GM18868 (cell line): ENCODE data around the gene PCDHGB7.
"Not testable (repeated sequence)": the region's sequence is repeated elsewhere in the genome, so short reads cannot be mapped to it uniquely, and the experiment has no call there.

ENCODE experiments used
- ATAC-seq: cut with Tn5 transposase; IDR thresholded peaks from one replicate; pipeline ENCODE4 v1.9.1; 2021; ENCODE audit warnings: mild to moderate bottlenecking, moderate library complexity; ENCODE audit not compliant: unreplicated experiment

The PCDHGB7 gene

DNA sequence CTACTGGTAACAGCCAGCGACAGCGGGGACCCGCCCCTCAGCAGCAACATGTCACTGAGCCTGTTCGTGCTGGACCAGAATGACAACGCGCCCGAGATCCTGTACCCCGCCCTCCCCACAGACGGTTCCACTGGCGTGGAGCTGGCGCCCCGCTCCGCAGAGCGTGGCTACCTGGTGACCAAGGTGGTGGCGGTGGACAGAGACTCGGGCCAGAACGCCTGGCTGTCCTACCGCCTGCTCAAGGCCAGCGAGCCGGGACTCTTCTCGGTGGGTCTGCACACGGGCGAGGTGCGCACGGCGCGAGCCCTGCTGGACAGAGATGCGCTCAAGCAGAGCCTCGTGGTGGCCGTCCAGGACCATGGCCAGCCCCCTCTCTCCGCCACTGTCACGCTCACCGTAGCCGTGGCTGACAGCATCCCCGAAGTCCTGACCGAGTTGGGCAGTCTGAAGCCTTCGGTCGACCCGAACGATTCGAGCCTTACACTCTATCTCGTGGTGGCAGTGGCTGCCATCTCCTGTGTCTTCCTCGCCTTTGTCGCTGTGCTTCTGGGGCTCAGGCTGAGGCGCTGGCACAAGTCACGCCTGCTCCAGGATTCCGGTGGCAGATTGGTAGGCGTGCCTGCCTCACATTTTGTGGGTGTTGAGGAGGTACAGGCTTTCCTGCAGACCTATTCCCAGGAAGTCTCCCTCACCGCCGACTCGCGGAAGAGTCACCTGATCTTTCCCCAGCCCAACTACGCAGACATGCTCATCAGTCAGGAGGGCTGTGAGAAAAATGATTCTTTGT is 22.9 kb upstream of the PCDHGB7 start:
- ATAC-seq = not testable (repeated sequence)

DNA sequence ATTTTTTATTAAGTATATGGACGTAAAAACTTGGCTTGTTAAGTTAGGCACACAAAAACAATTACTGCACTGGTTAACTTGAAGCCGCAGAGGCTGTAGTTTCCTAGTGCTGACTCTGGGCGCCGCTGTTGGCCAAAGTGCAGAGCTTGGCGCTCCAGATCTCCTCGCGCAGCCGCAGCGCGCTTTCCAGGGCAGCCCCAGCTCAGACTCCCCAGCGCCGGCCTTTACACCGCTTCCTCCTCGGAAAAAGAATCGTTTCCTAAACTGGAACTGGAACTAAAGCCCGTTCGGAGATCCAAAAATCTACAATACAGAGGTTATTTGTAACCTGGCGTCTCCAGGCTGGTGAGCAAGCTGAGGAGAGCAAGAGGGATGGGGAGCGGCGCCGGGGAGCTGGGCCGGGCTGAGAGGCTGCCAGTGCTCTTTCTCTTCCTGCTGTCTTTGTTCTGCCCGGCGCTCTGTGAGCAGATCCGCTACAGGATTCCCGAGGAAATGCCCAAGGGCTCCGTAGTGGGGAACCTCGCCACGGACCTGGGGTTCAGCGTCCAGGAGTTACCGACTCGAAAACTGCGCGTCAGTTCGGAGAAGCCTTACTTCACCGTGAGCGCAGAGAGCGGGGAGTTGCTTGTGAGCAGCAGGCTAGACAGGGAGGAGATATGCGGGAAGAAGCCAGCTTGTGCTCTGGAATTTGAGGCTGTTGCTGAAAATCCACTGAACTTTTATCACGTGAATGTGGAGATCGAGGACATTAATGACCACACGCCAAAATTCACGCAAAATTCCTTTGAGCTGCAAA is 19.5 kb upstream of the PCDHGB7 start, which contains the start of gene PCDHGB5:
PCDHGB5 (plus strand) TSS at position 192 of the 796 bp plus-strand sequence; CDS start at position 373, 181 bp downstream.
- ATAC-seq = peak; percentile 97

DNA sequence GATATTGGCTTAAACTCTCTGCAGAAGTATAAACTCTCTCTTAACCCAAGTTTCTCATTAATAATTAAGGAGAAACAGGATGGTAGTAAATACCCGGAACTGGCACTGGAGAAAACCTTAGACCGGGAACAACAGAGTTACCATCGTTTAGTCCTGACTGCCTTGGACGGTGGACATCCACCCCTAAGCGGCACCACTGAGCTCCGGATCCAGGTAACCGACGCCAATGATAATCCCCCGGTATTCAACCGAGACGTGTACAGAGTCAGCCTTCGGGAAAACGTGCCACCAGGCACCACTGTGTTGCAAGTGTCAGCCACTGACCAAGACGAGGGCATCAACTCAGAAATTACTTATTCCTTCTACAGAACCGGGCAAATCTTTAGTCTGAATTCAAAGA is 18.9 kb upstream of the PCDHGB7 start:
- no peak for ATAC-seq

DNA sequence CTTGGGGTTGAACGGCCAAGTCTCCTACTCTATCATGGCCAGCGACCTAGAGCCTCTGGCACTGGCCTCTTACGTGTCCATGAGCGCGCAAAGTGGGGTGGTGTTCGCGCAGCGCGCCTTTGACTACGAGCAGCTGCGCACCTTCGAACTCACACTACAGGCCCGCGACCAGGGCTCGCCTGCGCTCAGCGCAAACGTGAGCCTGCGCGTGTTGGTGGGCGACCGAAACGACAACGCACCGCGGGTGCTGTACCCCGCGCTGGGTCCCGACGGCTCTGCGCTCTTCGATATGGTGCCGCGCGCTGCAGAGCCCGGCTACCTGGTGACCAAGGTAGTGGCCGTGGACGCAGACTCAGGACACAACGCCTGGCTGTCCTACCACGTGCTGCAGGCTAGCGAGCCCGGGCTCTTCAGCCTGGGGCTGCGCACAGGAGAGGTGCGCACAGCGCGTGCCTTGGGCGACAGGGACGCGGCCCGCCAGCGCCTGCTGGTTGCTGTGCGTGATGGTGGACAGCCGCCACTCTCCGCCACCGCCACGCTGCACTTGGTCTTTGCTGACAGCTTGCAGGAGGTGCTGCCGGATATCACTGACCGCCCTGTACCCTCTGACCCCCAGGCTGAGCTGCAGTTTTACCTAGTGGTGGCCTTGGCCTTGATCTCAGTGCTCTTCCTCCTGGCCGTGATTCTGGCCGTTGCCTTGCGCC is 17.8 kb upstream of the PCDHGB7 start:
- no peak for ATAC-seq

DNA sequence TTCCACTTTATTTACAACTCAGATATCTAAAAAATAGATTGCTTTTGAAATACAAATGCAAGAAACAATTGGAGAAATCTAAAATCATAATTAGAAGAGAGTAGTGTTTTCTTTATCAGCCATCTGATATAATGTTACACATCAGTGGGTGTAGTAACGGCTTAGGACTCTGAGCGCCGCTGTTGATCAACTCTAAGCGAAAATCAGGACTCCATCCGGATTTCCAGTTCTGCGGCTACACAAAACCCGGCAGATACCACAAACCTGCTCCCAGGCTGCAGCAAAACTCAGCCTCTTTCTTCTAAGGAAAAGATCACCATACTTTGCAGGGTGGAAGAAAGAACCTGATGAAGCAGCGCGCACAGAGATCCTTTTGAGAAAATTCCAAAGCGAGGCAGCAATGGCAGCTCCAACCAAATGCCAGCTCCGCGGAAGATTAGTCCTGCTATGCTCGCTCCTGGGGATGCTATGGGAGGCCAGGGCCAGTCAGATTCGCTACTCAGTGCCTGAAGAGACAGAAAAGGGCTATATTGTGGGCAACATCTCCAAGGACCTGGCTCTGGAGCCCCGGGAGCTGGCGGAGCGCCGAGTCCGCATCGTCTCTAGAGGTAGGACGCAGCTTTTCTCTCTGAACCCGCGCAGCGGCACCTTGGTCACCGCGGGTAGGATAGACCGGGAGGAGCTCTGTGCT is 14.8 kb upstream of the PCDHGB7 start, which contains the start of gene PCDHGA9:
PCDHGA9 (plus strand) TSS at position 226 of the 691 bp plus-strand sequence; CDS start at position 401, 175 bp downstream.
- ATAC-seq = no peak

DNA sequence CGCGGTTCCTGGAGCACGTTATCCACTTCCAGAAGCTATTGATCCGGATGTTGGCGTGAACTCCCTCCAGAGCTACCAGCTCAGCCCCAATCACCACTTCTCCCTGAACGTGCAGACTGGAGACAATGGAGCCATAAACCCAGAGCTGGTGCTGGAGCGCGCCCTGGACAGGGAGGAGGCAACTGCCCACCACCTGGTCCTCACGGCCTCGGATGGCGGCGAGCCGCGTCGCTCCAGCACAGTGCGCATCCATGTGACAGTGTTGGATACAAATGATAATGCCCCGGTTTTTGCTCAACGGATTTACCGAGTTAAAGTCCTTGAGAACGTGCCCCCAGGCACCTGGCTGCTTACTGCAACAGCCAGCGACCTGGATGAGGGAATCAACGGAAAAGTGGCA is 14.1 kb upstream of the PCDHGB7 start:
- no peak for ATAC-seq

DNA sequence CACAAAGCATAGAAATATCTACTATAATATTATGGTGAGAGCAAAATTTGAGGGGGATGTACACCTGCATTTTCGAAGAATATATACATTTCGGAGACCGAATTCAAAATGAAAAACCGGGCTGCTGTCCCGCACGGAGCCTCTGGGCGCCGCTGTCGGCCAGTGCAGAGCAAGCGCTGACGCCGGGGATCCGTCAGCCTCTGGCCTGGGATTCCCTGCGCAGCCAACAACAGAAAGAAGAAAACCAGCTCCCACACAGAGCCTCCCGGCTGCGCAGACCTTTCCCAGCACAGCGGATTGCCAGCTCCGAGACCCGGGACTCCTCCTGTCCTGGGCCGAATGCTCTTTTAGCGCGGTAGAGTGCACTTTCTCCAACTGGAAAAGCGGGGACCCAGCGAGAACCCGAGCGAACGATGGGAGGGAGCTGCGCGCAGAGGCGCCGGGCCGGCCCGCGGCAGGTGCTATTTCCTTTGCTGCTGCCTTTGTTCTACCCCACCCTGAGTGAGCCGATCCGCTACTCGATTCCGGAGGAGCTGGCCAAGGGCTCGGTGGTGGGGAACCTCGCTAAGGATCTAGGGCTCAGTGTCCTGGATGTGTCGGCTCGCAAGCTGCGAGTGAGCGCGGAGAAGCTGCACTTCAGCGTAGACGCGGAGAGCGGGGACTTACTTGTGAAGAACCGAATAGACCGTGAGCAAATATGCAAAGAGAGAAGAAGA is 9.5 kb upstream of the PCDHGB7 start, which contains the start of gene PCDHGB6:
PCDHGB6 (plus strand) TSS at position 232 of the 716 bp plus-strand sequence; CDS start at position 414, 182 bp downstream.
- ATAC-seq = peak; percentile 82

DNA sequence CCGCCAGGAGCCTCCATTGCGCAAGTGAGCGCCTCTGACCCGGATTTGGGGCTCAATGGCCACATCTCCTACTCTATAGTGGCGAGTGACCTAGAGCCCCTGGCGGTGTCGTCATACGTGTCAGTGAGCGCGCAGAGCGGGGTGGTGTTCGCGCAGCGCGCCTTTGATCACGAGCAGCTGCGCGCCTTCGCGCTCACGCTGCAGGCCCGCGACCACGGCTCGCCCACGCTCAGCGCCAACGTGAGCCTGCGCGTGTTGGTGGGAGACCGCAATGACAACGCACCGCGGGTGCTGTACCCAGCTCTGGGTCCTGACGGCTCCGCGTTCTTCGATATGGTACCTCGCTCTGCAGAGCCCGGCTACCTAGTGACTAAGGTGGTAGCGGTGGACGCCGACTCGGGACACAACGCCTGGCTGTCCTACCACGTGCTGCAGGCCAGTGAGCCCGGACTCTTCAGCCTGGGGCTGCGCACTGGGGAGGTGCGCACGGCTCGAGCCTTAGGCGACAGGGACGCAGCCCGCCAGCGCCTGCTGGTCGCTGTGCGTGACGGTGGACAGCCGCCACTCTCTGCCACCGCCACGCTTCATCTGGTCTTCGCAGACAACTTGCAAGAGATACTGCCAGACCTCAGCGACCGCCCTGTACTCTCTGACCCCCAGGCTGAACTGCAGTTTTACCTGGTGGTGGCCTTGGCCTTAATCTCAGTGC is 7.7 kb upstream of the PCDHGB7 start:
- no peak for ATAC-seq

DNA sequence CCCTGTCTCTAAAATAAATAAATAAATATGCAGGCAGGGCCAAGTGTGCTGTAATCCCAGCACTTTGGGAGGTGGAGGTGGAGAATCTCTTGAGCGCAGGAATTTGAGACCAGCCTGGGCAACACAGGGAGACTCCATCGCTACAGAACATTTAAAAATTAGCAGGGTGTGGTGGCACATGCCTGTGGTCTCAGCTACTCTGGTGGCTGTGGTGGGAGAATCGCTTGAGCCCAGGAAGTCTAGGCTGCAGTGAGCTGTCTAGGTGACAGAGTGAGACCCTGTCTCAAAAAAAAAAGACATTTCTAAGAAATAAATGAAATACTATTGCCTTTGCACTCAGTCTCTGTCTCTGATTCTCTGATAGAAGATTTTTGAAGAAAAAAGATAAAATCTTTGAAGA is 5.9 kb upstream of the PCDHGB7 start:
- no peak for ATAC-seq

DNA sequence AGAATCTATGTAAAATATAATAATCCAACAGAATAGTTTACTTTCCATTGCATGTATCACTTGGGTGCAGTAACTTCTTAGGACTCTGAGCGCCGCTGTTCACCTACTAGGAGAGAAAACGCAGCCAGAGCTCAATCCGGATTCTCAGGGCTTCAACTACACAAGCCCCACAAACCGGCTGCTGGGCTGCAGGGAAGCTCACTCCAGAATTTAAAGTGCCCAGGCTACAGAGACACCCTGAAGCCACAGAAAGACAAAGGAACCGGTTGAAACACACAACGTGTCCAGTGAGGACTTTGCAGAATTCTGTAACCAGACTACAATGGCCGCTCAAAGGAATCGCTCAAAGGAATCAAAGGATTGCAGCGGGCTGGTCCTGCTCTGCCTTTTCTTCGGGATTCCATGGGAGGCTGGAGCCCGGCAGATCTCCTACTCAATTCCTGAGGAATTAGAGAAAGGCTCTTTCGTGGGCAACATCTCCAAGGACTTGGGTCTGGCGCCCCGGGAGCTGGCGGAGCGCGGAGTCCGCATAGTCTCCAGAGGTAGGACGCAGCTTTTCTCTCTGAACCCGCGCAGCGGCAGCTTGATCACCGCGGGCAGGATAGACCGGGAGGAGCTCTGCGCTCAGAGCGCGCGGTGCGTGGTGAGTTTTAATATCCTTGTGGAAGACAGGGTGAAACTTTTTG is 4.5 kb upstream of the PCDHGB7 start, which contains the start of gene PCDHGA10:
PCDHGA10 (plus strand) TSS at position 134 of the 686 bp plus-strand sequence; CDS start at position 323, 189 bp downstream.
- ATAC-seq = peak; percentile 73

DNA sequence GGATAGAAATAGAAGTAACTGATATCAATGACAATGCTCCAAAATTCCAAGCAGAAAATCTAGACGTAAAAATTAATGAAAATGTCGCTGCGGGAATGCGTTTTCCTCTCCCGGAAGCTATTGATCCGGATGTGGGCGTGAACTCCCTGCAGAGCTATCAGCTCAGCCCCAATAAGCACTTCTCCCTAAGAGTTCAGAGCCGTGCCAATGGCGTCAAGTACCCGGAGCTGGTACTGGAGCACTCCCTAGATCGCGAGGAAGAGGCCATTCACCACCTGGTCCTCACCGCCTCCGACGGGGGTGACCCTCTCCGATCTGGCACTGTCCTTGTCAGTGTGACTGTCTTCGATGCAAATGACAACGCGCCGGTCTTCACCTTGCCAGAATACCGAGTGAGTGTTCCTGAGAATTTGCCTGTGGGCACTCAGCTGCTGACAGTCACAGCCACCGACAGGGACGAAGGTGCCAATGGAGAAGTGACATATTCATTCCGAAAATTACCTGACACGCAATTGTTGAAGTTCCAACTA is 3.9 kb upstream of the PCDHGB7 start:
- ATAC-seq = no peak

DNA sequence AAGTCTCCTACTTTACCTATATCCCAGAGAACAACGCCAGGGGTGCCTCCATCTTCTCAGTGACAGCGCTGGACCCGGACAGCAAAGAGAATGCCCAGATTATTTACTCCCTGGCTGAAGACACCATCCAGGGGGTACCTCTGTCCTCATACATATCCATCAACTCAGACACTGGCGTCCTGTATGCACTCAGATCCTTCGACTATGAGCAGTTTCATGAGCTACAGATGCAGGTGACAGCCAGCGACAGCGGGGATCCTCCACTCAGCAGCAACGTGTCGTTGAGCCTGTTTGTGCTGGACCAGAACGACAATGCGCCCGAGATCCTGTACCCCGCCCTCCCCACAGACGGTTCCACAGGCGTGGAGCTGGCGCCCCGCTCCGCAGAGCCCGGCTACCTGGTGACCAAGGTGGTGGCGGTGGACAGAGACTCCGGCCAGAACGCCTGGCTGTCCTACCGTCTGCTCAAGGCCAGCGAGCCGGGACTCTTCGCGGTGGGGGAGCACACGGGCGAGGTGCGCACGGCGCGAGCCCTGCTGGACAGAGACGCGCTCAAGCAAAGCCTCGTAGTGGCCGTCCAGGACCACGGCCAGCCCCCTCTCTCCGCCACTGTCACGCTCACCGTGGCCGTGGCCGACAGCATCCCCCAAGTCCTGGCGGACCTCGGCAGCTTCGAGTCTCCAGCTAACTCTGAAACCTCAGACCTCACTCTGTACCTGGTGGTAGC is 2.8 kb upstream of the PCDHGB7 start:
- not testable (repeated sequence) for ATAC-seq

DNA sequence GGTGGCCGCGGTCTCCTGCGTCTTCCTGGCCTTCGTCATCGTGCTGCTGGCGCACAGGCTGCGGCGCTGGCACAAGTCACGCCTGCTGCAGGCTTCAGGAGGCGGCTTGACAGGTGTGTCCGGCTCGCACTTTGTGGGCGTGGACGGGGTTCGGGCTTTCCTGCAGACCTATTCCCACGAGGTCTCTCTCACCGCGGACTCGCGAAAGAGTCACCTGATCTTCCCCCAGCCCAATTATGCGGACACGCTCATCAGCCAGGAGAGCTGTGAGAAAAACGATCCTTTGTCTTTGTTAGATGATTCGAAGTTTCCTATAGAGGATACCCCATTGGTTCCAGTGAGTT is 2.2 kb upstream of the PCDHGB7 start:
- not testable (repeated sequence) for ATAC-seq

DNA sequence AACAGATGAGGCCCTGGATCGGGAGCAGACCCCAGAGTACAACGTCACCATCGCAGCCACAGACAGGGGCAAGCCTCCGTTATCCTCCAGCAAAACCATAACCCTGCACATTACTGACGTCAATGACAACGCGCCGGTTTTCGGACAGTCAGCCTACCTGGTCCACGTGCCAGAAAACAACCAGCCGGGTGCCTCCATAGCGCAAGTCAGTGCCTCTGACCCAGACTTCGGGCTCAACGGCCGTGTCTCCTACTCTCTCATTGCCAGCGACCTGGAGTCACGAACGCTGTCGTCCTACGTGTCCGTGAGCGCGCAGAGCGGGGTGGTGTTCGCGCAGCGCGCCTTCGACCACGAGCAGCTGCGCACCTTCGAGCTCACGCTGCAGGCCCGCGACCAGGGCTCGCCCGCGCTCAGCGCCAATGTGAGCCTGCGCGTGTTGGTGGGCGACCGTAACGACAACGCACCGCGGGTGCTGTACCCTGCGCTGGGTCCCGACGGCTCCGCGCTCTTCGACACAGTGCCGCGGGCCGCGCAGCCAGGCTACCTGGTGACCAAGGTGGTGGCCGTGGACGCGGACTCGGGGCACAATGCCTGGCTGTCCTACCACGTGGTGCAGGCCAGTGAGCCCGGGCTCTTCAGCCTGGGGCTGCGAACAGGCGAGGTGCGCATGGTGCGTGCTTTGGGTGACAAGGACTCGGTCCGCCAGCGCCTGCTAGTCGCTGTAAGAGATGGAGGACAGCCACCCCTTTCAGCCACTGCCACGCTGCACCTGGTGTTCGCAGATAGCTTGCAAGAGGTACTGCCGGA is 1.8 kb downstream of the PCDHGB7 start:
- ATAC-seq = no peak

DNA sequence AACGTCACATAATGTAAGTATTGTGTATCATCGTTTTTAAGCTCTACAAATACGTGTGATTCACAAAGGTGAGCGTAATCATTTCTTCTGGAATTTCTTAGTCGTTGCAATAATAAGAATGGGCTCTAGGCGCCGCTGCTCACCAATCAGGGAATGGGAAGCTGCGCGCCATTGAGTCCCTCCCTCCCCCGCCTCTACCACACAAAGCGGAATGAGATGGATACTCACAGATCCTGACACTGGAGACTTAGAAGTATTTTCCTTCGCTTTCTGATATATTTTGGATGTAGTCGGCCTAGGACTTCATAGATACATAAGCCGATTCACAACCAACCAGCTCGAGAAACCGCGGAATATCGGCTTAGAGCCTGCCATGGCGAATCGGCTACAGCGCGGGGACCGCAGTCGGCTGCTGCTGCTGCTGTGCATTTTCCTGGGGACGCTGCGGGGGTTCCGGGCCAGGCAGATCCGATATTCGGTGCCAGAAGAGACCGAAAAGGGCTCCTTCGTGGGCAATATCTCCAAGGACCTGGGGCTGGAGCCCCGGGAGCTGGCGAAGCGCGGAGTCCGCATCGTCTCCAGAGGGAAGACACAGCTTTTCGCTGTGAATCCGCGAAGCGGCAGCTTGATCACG is 3.5 kb downstream of the PCDHGB7 start, which contains the start of gene PCDHGA11:
PCDHGA11 (plus strand) TSS at position 197 of the 634 bp plus-strand sequence; CDS start at position 374, 177 bp downstream.
- peak; percentile 65 for ATAC-seq

DNA sequence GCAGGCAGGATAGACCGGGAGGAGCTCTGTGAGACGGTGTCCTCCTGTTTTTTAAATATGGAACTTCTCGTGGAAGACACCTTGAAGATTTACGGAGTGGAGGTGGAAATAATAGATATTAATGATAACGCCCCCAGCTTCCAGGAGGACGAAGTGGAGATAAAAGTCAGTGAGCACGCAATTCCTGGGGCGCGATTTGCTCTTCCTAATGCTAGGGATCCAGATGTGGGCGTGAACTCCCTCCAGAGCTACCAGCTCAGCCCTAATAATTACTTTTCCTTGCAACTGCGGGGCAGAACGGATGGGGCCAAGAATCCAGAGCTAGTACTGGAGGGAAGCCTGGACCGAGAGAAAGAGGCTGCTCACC is 4.0 kb downstream of the PCDHGB7 start:
- ATAC-seq = no peak
